K562 (cell line): ENCODE results near the gene MYRFL. TPM values are rescaled to one million over a fixed set of nuclear protein-coding genes. Genes with fewer than 3 reads are reported as not detected.

Experiments used
- ATAC-seq: fragments of 200-7000 bp; cut with Tn5 transposase; 3 replicates; pipeline ENCODE4 v1.9.1; 2020; ENCODE audit warnings: moderate library complexity
- BruUV-seq: library from RNA; stranded (reverse); fragments of 400-500 nt; replicated peaks from 2 replicates; lab custom pipeline; 2021; lab: Mats Ljungman, UMichigan
- CTCF ChIA-PET: fragments of 300-600 bp; formaldehyde crosslinking; extraction: SDS; loops from one replicate; lab custom pipeline; 2021; ENCODE audit warnings: low intra/inter-chr PET ratio; lab: Yijun Ruan, JAX
- POLR2A ChIA-PET: fragments of 300-600, 350-650 bp; sonication (Branson Sonifier 250); formaldehyde crosslinking; extraction: SDS; loops from one replicate; lab custom pipeline; 2021; ENCODE audit warnings: antibody characterized with exemption, inconsistent platforms; lab: Yijun Ruan, JAX
- DNase-seq, 4 experiments: peaks; one replicate each; pipeline versions ENCODE4 v3.0.0 to v3.0.0-alpha.2; 2011 to 2018; ENCODE audit warnings: low spot score in 3 of 4, mixed read lengths in 3 of 4; ENCODE audit errors: extremely low read depth in 1 of 4
- FAIRE-seq: peaks from 2 replicates; lab custom pipeline; 2011; peaks lifted over from hg19 to GRCh38; lab: Jason Lieb, UNC
- H2AFZ ChIP-seq: 2 replicates; pipeline ENCODE4 v1.6.0; 2011; ENCODE audit warnings: low read depth, low read length, control low read depth, inconsistent platforms
- H3K27ac ChIP-seq: fragments of 200-600 bp; 3 replicates; pipeline ENCODE4 v1.8.0; 2011; ENCODE audit warnings: low read depth, mild to moderate bottlenecking, control low read depth, inconsistent platforms, low read length, moderate library complexity, mixed read lengths; ENCODE audit errors: extremely low read depth
- H3K27me3 ChIP-seq, 2 experiments: fragments of 300-600 bp in 1 of 2; 2 replicates in 1 of 2; 3 replicates in 1 of 2; pipeline versions ENCODE4 v1.6.0 to v1.8.0; 2011; ENCODE audit warnings: inconsistent platforms in 2 of 2, low read length in 2 of 2, mild to moderate bottlenecking in 1 of 2, mixed read lengths in 1 of 2, moderate library complexity in 1 of 2; ENCODE audit not compliant: control insufficient read depth in 2 of 2, insufficient read depth in 2 of 2
- H3K36me3 ChIP-seq: fragments of 300-600 bp; 3 replicates; pipeline ENCODE4 v1.8.0; 2011; ENCODE audit warnings: mild to moderate bottlenecking, low read length, inconsistent platforms; ENCODE audit not compliant: control insufficient read depth, insufficient read depth
- H3K4me1 ChIP-seq, 2 experiments: fragments of 200-600 bp in 1 of 2; replicated peaks in 1 of 2; 2 replicates in 1 of 2; 3 replicates in 1 of 2; pipeline versions ENCODE4 v1.5.1 to v1.8.0; 2011; ENCODE audit warnings: inconsistent platforms in 2 of 2, low read length in 2 of 2, mild to moderate bottlenecking in 1 of 2, mixed read lengths in 1 of 2, moderate library complexity in 1 of 2; ENCODE audit not compliant: control insufficient read depth in 2 of 2, insufficient read depth in 2 of 2
- H3K4me2 ChIP-seq: 2 replicates; pipeline ENCODE4 v1.6.1; 2011; ENCODE audit warnings: low read length, control low read depth, inconsistent platforms, mixed read lengths; ENCODE audit not compliant: insufficient read depth
- H3K4me3 ChIP-seq: fragments of 200-600 bp; sonication (generic), shearing (Covaris generic); 2 replicates; pipeline ENCODE4 v1.5.1; 2016; ENCODE audit warnings: control low read depth, inconsistent platforms
- H3K79me2 ChIP-seq: fragments of 200-600 bp; 3 replicates; pipeline ENCODE4 v1.8.0; 2011; ENCODE audit warnings: low read length, inconsistent platforms; ENCODE audit not compliant: control insufficient read depth, insufficient read depth
- H3K9ac ChIP-seq, 2 experiments: 2 replicates each; pipeline versions ENCODE4 v1.6.0 to v1.6.1; 2011; ENCODE audit warnings: low read depth in 2 of 2, low read length in 2 of 2, control low read depth in 1 of 2, inconsistent platforms in 1 of 2, mild to moderate bottlenecking in 1 of 2, mixed read lengths in 1 of 2; ENCODE audit not compliant: insufficient read depth in 1 of 2
- H3K9me1 ChIP-seq: one replicate; pipeline ENCODE4 v1.6.0; 2011; ENCODE audit warnings: inconsistent platforms, mild to moderate bottlenecking, low read length, moderate library complexity; ENCODE audit not compliant: control insufficient read depth, insufficient read depth
- H3K9me3 ChIP-seq: replicated peaks from 2 replicates; pipeline ENCODE4 v1.5.1; 2011; ENCODE audit warnings: low read depth, low read length, inconsistent platforms; ENCODE audit not compliant: control insufficient read depth, insufficient read depth
- H4K20me1 ChIP-seq: replicated peaks from 2 replicates; pipeline ENCODE4 v1.6.1; 2011; ENCODE audit warnings: low read length, inconsistent platforms, mixed read lengths; ENCODE audit not compliant: control insufficient read depth, insufficient read depth
- CBX5 ChIP-seq: IDR thresholded peaks from 2 replicates; pipeline ENCODE4 v1.6.1; 2014; ENCODE audit warnings: low read depth, borderline replicate concordance
- DNMT1 ChIP-seq: fragments of 450-650 bp; IDR thresholded peaks from 2 replicates; pipeline ENCODE4 v1.6.1; 2016; ENCODE audit warnings: antibody characterized with exemption, mild to moderate bottlenecking
- HDAC1 ChIP-seq, 2 experiments: fragments of 450-650 bp; IDR thresholded peaks; 2 replicates each; pipeline ENCODE4 v1.6.1; 2016 to 2017; ENCODE audit warnings: inconsistent platforms in 1 of 2, mild to moderate bottlenecking in 1 of 2, moderate library complexity in 1 of 2
- MIER1 ChIP-seq: fragments of 450-650 bp; IDR thresholded peaks from 2 replicates; pipeline ENCODE4 v1.6.1; 2016; ENCODE audit warnings: antibody characterized with exemption, mild to moderate bottlenecking, low read depth
- MYC ChIP-seq, 2 experiments: fragments of 250-450 bp in 1 of 2; sonication (Bioruptor Pico) in 1 of 2; IDR thresholded peaks; 2 replicates each; pipeline versions ENCODE4 v1.5.1 to v1.6.1; 2012 to 2021; ENCODE audit warnings: low read depth in 2 of 2, borderline replicate concordance in 1 of 2, improper control_type of control experiment in 1 of 2, low read length in 1 of 2, mild to moderate bottlenecking in 1 of 2, moderate library complexity in 1 of 2
- TEAD2 ChIP-seq: fragments of 450-650 bp; IDR thresholded peaks from 2 replicates; pipeline ENCODE4 v1.6.1; 2016; ENCODE audit warnings: missing genetic modification characterization, control low read depth, missing compliant biosample characterization
- ZNF143 ChIP-seq: sonication (generic); formaldehyde crosslinking; IDR thresholded peaks from 2 replicates; pipeline ENCODE4 v1.9.0; 2022; ENCODE audit warnings: mild to moderate bottlenecking, missing genetic modification reagents
- ZNF354B ChIP-seq: fragments of 250-450 bp; sonication (Bioruptor Pico); IDR thresholded peaks from 2 replicates; pipeline ENCODE4 v1.4.0; 2020
- WGBS: fragments of 100-300 bp; shearing (Covaris generic); methylation state at CpG from one replicate; pipeline ENCODE4 v1.1.6; 2016; ENCODE audit warnings: low coverage, mixed read lengths; ENCODE audit not compliant: insufficient coverage; ENCODE audit errors: missing lambda C conversion rate; 5-methylcytosine and 5-hydroxymethylcytosine counted together
- in situ Hi-C: fragments of 300-500 bp; cut with MboI; formaldehyde crosslinking; loops from 4 replicates; pipeline ENCODE4 v1.15.0; 2018; ENCODE audit warnings: inconsistent platforms, mixed read lengths
- intact Hi-C: fragments of 100-400 bp; cut with micrococcal nuclease; formaldehyde crosslinking; loops from 2 replicates; pipeline ENCODE4 v1.14.2; 2022
- polyA plus RNA-seq, 8 experiments: library from polyadenylated mRNA; depleted of rRNA in 4 of 8; stranded (reverse) in 5 of 8; unstranded in 3 of 8; fragments of >200 nt; fragmentation: Nextera tagmentation in 2 of 8; fragmentation: Illumina TruSeq in 1 of 8; extraction: Ambion mirVana in 2 of 8; extraction: Trizol in 1 of 8; gene quantifications; 2 replicates each; pipeline versions ENCODE4 v1.2.1 to v1.2.3, GENCODE V29; 2011 to 2014; ENCODE audit warnings: inconsistent platforms in 1 of 8, missing spikeins in 1 of 8
- total RNA-seq, 7 experiments: library from RNA; depleted of rRNA in 6 of 7; stranded (reverse); fragments of >200 nt in 6 of 7; fragmentation: Illumina TruSeq in 2 of 7; extraction: Trizol in 2 of 7; gene quantifications; 2 replicates each; pipeline versions ENCODE4 v1.2.1 to v1.2.3, GENCODE V29; 2011 to 2021; ENCODE audit warnings: low replicate concordance in 1 of 7
- TF ChIP-seq, protein P1 (sequence below): fragments of 250-450 bp; sonication (Bioruptor Pico); IDR thresholded peaks from 2 replicates; pipeline ENCODE4 v1.8.0; 2022; ENCODE audit warnings: moderate library complexity, mild to moderate bottlenecking, inconsistent platforms
- TF ChIP-seq, protein P2 (sequence below): fragments of 200-800 bp; sonication (Bioruptor generic); IDR thresholded peaks from 2 replicates; pipeline ENCODE4 v1.6.1; 2016; ENCODE audit warnings: missing genetic modification characterization, missing compliant biosample characterization

Gene MYRFL
- total and polyA plus RNA-seq, 9 of the 15 experiments (the other 6 are each of a cell fraction or from before 2014, with no cell fraction given): not detected

DNA sequence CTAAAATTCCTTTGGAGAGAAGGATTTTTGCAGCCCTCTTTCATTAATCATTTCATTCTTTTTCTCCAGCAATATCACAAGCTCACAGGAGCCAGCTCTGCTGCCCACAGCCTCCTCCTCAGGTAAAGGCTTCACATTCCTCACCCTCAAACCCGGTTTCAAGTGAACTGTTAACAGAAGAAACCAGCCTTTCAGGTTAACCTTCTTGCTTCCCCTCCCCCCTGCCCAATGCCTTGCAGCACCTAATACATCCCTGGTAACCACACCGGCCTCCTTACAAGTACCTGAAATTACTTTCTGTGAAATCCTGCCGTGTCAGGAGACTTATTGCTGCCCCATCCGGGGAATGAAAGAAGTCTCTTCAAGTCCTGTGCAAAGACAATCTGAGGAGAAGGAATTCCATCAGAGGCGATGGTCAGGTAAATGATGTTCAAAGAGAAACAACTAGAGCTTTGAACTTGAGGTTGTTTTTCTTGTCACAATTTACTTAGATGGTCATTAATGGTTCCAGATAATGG is 111.2 kb downstream of the MYRFL start:
- H3K4me2 ChIP-seq: no peak overlapping the region
- POLR2A ChIA-PET: interaction anchor here (0.7 kb wide), 1 partner anchor 22 kb away, joined by 3 read pairs; no protein-coding TSS in a partner anchor

More for the DNA sequence above, 111.2 kb downstream of the MYRFL start:
- intact Hi-C loops: no loop called here
- DNase-seq (no peak), FAIRE-seq (no peak), ATAC-seq (no peak)
- H3K4me3 ChIP-seq: no peak overlapping the region
- H3K9me1 ChIP-seq: no peaks in the 10 kb centered on the region
- no peaks in the 10 kb centered on the region for H3K4me1 ChIP-seq
- in situ Hi-C loops: no loop called here
- WGBS: 4% methylated on average over 5 of the region's 5 CpGs
- peaks cover 0 to 16% of the 10 kb centered on the region in 2 experiments; a peak in 3 of 5 replicates for H3K27me3 ChIP-seq
- BruUV-seq: no TSS peak
- no peak overlapping the region for H3K9ac ChIP-seq
- H3K27ac ChIP-seq: no peak overlapping the region
- H3K36me3 ChIP-seq: no peaks in the 10 kb centered on the region
- no peaks in the 10 kb centered on the region for H4K20me1 ChIP-seq
- TF ChIP-seq TEAD2 (tag): no peak
- no peak for TF ChIP-seq ZNF143
- TF ChIP-seq, protein P1, sequence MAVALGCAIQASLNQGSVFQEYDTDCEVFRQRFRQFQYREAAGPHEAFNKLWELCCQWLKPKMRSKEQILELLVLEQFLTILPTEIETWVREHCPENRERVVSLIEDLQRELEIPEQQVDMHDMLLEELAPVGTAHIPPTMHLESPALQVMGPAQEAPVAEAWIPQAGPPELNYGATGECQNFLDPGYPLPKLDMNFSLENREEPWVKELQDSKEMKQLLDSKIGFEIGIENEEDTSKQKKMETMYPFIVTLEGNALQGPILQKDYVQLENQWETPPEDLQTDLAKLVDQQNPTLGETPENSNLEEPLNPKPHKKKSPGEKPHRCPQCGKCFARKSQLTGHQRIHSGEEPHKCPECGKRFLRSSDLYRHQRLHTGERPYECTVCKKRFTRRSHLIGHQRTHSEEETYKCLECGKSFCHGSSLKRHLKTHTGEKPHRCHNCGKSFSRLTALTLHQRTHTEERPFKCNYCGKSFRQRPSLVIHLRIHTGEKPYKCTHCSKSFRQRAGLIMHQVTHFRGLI: no peak
- TF ChIP-seq CBX5: no peak
- TF ChIP-seq MIER1: no peak
- TF ChIP-seq, protein P2, sequence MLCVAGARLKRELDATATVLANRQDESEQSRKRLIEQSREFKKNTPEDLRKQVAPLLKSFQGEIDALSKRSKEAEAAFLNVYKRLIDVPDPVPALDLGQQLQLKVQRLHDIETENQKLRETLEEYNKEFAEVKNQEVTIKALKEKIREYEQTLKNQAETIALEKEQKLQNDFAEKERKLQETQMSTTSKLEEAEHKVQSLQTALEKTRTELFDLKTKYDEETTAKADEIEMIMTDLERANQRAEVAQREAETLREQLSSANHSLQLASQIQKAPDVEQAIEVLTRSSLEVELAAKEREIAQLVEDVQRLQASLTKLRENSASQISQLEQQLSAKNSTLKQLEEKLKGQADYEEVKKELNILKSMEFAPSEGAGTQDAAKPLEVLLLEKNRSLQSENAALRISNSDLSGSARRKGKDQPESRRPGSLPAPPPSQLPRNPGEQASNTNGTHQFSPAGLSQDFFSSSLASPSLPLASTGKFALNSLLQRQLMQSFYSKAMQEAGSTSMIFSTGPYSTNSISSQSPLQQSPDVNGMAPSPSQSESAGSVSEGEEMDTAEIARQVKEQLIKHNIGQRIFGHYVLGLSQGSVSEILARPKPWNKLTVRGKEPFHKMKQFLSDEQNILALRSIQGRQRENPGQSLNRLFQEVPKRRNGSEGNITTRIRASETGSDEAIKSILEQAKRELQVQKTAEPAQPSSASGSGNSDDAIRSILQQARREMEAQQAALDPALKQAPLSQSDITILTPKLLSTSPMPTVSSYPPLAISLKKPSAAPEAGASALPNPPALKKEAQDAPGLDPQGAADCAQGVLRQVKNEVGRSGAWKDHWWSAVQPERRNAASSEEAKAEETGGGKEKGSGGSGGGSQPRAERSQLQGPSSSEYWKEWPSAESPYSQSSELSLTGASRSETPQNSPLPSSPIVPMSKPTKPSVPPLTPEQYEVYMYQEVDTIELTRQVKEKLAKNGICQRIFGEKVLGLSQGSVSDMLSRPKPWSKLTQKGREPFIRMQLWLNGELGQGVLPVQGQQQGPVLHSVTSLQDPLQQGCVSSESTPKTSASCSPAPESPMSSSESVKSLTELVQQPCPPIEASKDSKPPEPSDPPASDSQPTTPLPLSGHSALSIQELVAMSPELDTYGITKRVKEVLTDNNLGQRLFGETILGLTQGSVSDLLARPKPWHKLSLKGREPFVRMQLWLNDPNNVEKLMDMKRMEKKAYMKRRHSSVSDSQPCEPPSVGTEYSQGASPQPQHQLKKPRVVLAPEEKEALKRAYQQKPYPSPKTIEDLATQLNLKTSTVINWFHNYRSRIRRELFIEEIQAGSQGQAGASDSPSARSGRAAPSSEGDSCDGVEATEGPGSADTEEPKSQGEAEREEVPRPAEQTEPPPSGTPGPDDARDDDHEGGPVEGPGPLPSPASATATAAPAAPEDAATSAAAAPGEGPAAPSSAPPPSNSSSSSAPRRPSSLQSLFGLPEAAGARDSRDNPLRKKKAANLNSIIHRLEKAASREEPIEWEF (CRISPR knock-in tag): no peak
- no peak for TF ChIP-seq MYC (IDR thresholded peaks at IDR 0.05; ENCODE audit: low read depth, low read length)
- TF ChIP-seq MYC (CRISPR knock-in tag; IDR thresholded peaks at IDR 0.05; ENCODE audit: borderline replicate concordance, low read depth): no peak
- TF ChIP-seq DNMT1: no peak
- TF ChIP-seq HDAC1 (IDR thresholded peaks at IDR 0.05): no peak
- TF ChIP-seq ZNF354B (CRISPR knock-in tag): no peak
- TF ChIP-seq, all 486 proteins: peak for 0
- Histone ChIP-seq H2AFZ (no peak overlapping the region), H3K79me2 (no peaks in the 10 kb centered on the region), H3K9me3 (no peaks in the 10 kb centered on the region)
- CTCF ChIA-PET: no interaction called here
